Right forelimb (tissue), 1 donor: ENCODE measurements around the gene CD68.
"Not testable (repeated sequence)": the region's sequence is repeated elsewhere in the genome, so short reads cannot be mapped to it uniquely, and the experiment has no call there.

Source experiments
- DNase-seq: peaks from one replicate; pipeline ENCODE4 v3.0.0-alpha.2; 2018

CD68 gene

GRCh38 chr17:7582396-7583252 lies 3.2 kb downstream of the CD68 start:
- DNase-seq = no peak

- DNase-seq = peak; percentile 99
These were observed 4.0 kb downstream of the CD68 start, which contains the start of gene MPDU1 for GRCh38 chr17:7583253-7584109. MPDU1 (plus strand) TSS chr17:7583852; CDS start chr17:7583863, 11 bp downstream.

GRCh38 chr17:7586673-7587419 lies 7.4 kb downstream of the CD68 start:
- DNase-seq = no peak

- peak; percentile 49 for DNase-seq
These were observed 8.1 kb downstream of the CD68 start for GRCh38 chr17:7587420-7588151.

- no peak for DNase-seq
These were observed 9.2 kb downstream of the CD68 start for GRCh38 chr17:7588553-7589203.

GRCh38 chr17:7589204-7589868 lies 9.9 kb downstream of the CD68 start:
- peak; percentile 87 for DNase-seq

GRCh38 chr17:7589891-7590691 lies 10.7 kb downstream of the CD68 start, which contains the start of gene SOX15:
SOX15 (minus strand) TSS chr17:7590094; CDS start chr17:7589676, 418 bp downstream.
- DNase-seq = peak; percentile 45

DNA sequence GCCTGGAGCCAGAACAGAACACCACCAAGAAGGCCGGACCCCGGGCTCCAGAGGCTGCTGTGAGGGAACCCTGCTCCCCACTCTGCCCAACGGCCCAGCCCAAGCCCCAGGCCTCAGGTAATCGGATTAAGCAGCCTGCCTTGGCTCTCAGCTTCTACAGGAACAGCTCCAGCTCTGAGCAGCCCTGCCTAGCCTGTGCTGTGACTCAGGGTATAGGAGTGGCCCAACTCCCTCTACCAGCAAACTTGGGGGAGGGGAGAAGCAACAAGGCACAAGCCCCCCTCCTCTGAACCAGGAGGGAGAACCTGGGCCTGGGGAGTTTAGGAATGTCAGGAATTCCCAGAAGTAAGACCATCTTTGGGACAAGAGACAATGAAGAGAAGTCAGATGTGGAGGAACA lies 11.3 kb downstream of the CD68 start:
- peak; percentile 44 for DNase-seq

GRCh38 chr17:7591596-7591995 lies 12.2 kb downstream of the CD68 start:
- DNase-seq = no peak

GRCh38 chr17:7592422-7593021 lies 13.1 kb downstream of the CD68 start:
- peak; percentile 38 for DNase-seq

GRCh38 chr17:7593296-7593695 lies 13.9 kb downstream of the CD68 start:
- DNase-seq = no peak

- not testable (repeated sequence) for DNase-seq
These were observed 18.1 kb downstream of the CD68 start for GRCh38 chr17:7597561-7597960.

DNA sequence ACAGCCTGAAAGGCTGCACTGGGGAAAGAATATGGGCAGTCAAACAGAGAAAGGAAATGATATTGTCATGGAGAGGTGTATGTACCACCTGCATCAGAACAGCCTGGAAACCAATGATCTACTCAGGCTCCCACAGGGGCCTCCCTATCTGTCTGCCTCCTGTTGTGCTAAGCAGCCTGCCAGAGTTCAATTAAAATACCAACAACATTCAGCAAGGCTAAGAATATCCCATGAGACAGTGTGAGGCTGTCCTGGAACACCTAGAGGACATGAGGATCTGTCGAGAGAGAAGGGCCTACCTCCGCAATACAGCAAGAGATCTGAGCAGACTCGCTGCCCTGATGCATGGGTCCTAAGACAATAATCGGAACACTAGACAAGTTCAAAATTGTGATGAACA lies 26.8 kb downstream of the CD68 start:
- DNase-seq = no peak

GRCh38 chr17:7610641-7611040 lies 31.2 kb downstream of the CD68 start:
- DNase-seq = no peak

GRCh38 chr17:7611635-7612293 lies 32.3 kb downstream of the CD68 start:
- no peak for DNase-seq

- no peak for DNase-seq
These were observed 32.8 kb downstream of the CD68 start for GRCh38 chr17:7612294-7612640.

DNA sequence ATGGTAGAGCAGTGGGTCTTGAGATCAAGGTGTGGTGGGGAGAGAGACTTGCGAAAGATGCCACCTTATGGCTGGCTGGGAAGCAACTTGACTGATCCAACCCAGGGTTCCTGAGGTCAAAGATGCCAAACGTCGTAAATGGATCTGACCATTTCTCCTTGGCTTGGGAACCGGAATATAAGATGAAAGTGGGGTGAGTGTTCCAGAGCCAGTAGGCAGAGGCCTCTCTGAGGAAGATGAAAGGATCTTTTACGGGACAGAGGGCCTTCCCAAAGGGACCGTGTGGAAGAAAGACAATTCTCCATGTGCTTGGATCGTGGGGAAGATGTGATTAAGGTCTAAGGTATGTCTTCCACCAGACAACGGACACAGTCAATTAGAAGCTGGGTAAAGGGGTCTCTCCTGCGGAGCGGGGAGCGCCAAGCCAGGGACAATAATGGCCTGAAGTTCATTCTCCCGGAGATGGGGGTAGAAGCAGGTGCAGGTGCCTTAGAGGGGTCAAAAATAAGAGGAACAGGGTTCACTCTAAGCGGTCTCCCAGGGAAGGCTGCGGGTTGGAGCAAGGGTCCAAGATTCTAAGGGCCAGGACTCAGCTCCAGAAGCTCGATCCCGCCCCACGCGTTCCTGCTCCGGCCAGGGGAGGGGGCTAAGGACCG lies 34.5 kb downstream of the CD68 start:
- DNase-seq = no peak

DNA sequence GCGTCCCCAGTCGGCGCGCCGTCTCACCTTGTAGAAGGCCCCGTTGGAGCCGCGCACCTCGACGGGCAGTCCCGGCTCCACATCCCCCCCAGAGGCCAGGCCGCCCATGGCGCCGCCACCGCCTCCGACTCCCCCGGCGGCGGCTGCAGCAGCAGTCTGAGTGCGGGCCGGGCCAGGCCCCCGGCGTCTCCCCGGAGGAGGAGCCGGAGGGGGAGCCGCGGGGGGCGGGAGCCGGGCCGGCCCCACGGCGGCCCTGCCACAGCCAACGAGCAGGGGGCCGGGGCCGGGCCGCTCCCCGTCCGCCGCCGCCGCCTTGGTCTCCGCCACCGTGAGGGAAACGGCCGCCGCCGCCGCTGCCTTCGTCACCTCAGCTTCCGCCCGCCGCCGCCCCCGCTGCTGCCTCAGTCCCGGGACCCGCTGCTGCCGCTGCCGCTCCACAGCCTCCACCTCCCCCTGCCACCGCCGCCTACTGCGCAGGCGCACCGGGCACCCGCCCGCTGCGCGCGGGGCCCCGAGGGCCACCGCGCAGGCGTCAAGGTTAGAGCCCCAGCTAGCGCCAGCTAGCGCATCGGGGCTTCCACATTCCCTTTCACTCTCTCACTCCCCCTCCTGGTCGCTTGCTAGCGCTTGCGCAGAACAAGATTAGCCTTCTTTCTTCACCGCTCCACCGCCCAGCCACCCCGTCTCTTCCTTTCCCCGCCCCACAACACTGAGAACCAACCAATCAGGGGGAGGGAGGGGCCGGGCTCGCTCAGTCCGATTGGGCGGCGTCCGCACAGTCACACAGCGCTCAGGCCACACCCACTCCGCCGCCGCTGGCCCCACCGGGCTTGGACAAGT lies 35.2 kb downstream of the CD68 start, which contains the start of gene FXR2:
FXR2 (minus strand) TSS at position 473 of the 840 bp plus-strand sequence; CDS start at position 108, 365 bp downstream.
- DNase-seq = peak; percentile 99
